Peyer's patch (tissue), 4 donors: ENCODE results near the gene AJAP1.

ENCODE experiments used
- POLR2A ChIP-seq, 2 donors: fragments of 450-650 bp; IDR thresholded peaks; one replicate each; pipeline ENCODE4 v1.5.1; 2017; ENCODE audit warnings: antibody characterized with exemption in 2 of 2, mild to moderate bottlenecking in 2 of 2, moderate library complexity in 2 of 2
- TF ChIP-seq, protein P1 (sequence below), 6 experiments: fragments of 450-650 bp in 4 of 6; fragments of 200-600 bp in 2 of 6; sonication (generic) in 1 of 6; IDR thresholded peaks; one replicate each; pipeline ENCODE4 v1.5.1; 2017 to 2019; ENCODE audit warnings: antibody characterized with exemption in 6 of 6, mild to moderate bottlenecking in 3 of 6, moderate library complexity in 1 of 6

DNA sequence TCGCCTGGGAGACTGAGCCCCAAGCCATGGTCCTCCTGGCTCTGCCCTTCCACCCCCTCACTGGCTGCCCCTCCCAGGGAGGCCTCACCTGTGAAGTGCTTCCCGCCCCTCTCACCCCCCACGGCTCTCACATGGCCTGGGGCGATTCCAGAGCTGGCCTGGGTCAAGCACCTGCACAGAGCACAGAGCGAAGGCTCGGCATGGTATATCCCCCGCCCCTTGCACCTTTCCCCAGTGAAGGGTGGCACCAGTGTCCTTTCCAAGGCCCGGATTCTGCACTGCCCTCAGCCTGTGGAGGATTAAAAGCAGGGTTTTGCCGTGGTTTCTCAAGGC, 1.1 kb upstream of the AJAP1 start:
- TF ChIP-seq, protein P1, sequence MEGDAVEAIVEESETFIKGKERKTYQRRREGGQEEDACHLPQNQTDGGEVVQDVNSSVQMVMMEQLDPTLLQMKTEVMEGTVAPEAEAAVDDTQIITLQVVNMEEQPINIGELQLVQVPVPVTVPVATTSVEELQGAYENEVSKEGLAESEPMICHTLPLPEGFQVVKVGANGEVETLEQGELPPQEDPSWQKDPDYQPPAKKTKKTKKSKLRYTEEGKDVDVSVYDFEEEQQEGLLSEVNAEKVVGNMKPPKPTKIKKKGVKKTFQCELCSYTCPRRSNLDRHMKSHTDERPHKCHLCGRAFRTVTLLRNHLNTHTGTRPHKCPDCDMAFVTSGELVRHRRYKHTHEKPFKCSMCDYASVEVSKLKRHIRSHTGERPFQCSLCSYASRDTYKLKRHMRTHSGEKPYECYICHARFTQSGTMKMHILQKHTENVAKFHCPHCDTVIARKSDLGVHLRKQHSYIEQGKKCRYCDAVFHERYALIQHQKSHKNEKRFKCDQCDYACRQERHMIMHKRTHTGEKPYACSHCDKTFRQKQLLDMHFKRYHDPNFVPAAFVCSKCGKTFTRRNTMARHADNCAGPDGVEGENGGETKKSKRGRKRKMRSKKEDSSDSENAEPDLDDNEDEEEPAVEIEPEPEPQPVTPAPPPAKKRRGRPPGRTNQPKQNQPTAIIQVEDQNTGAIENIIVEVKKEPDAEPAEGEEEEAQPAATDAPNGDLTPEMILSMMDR (IDR thresholded peaks at IDR 0.05) = no peak
- TF ChIP-seq POLR2A (IDR thresholded peaks at IDR 0.05) = no peak
